ENCODE measurements around the gene TRIM24. TPM values are rescaled to one million over a fixed set of nuclear protein-coding genes. Genes with fewer than 3 reads are reported as not detected.
"Not testable (repeated sequence)": the region's sequence is repeated elsewhere in the genome, so short reads cannot be mapped to it uniquely, and the experiment has no call there.

The TRIM24 gene
- total and polyA plus RNA-seq, 8 donors, result 4.4 to 19.2 (median 12.4) TPM

DNA sequence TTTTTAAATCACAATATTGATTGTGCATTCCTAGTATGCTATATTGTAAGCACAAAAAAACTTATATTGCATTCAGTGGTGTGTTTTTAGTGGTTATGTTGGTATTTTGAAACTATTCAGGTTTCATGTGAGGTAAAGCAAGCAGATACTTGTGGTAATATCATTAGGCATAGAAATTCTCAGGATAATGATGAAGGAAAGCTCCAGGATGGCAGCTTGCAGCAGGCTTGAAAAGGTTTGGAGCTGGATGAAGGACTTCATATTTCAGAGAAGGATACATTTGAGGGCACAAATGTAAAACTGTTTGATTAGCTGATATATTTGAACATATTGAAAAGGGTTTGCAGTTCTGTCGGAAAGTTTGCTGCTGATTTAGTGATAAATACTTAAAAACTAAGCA is 17.5 kb downstream of the TRIM24 start:
- DNase-seq (no peak), FAIRE-seq (peak; percentile 34)
- 34 to 35% methylated on average over 1 of the region's 1 CpG for WGBS, 2 donors

GRCh38 chr7:138478499-138478908 is 18.4 kb downstream of the TRIM24 start:
- H3K4me3 ChIP-seq, result no peak overlapping the region
- peaks cover 18 to 38% (median 31%) of the 10 kb centered on the region in 3 donors for H3K4me1 ChIP-seq
- H3K36me3 ChIP-seq, result no peaks in the 10 kb centered on the region
- intact Hi-C loops (cut with DNase I), result no loop called here
- DNase-seq (no peak), FAIRE-seq (no peak), ATAC-seq (peak; percentile 72 to 87 (median 80))
- 50 to 55% methylated on average over 1 of the region's 1 CpG for whole genome bisulfite sequencing, 2 donors
- H3K9me3 ChIP-seq, result no peaks in the 10 kb centered on the region
- TF ChIP-seq, protein P1, sequence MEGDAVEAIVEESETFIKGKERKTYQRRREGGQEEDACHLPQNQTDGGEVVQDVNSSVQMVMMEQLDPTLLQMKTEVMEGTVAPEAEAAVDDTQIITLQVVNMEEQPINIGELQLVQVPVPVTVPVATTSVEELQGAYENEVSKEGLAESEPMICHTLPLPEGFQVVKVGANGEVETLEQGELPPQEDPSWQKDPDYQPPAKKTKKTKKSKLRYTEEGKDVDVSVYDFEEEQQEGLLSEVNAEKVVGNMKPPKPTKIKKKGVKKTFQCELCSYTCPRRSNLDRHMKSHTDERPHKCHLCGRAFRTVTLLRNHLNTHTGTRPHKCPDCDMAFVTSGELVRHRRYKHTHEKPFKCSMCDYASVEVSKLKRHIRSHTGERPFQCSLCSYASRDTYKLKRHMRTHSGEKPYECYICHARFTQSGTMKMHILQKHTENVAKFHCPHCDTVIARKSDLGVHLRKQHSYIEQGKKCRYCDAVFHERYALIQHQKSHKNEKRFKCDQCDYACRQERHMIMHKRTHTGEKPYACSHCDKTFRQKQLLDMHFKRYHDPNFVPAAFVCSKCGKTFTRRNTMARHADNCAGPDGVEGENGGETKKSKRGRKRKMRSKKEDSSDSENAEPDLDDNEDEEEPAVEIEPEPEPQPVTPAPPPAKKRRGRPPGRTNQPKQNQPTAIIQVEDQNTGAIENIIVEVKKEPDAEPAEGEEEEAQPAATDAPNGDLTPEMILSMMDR (IDR thresholded peaks at IDR 0.05), result no peak
- peak overlapping the region in 2 of 4 donors; percentile 40 to 55 for H3K27ac ChIP-seq
- H3K27me3 ChIP-seq, result no peaks in the 10 kb centered on the region

More for the DNA sequence above, 17.5 kb downstream of the TRIM24 start:
- no peak for ATAC-seq
- Histone ChIP-seq H3K36me3 (no peaks in the 10 kb centered on the region), H3K9me3 (no peaks in the 10 kb centered on the region), H3K27ac (peak overlapping the region in 2 of 4 donors; percentile 40 to 55), H3K4me1 (peaks cover 18 to 41% (median 40%) of the 10 kb centered on the region in 3 donors), H3K27me3 (no peaks in the 10 kb centered on the region), H3K4me3 (no peak overlapping the region)
- intact Hi-C loops (cut with DNase I), result no loop called here
- TF ChIP-seq, protein P1 (IDR thresholded peaks at IDR 0.05), result no peak

GRCh38 chr7:138480527-138480926 is 20.5 kb downstream of the TRIM24 start:
- intact Hi-C loops (cut with DNase I), result no loop called here
- no peak for DNase-seq
- FAIRE-seq, result no peak
- H3K9me3 ChIP-seq, result no peaks in the 10 kb centered on the region
- 72 to 77% methylated on average over 4 of the region's 4 CpGs for WGBS, 2 donors
- H3K36me3 ChIP-seq, result no peaks in the 10 kb centered on the region
- H3K4me3 ChIP-seq, result no peak overlapping the region
- no peaks in the 10 kb centered on the region for H3K27me3 ChIP-seq
- no peak for ATAC-seq
- no peak overlapping the region for H3K27ac ChIP-seq
- peaks cover 18 to 35% (median 30%) of the 10 kb centered on the region in 3 donors for H3K4me1 ChIP-seq
- TF ChIP-seq, protein P1 (IDR thresholded peaks at IDR 0.05), result no peak

DNA sequence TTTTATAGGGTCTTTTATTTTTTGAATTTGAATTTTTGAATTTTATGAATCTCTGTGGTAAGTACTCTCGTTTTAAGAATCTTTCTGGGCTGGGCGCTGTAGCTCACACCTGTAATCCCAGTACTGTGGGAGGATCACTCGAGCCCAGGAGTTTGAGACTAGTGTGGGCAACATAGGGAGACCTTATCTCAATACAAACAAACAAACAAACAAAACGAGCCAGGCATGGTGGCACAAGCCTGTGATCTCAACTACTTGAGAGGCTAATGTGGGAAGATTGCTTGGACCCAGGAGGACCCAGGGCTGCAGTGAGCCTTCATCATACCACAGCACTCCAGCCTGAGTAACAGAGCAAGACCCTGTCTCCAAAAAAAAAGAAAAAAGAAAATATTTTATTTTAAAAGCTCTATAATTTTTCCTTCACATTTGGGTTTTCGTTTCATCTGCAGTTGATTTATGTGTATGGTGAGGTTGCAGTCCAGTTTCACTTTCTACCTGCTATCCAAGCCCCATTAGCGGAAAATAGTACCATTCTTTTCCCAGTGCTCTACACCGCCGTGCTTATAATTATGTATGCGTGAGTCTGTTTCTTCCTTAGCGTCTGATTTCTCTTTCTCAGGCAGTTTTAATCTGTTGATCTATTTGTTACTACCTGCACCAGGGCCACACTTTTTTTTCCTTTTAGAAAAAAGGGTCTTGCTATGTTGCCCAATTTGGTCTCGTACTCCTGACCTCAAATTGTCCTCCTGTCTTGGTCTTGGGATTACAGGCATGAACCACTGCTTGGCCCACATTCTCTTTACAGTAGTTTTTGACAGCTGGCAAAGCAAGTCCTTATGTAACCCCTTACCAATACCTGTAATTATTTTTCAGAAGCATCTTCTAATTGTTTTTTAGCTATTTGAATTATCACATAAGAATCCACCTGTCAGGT is 21.7 kb downstream of the TRIM24 start:
- Histone ChIP-seq H3K36me3 (no peaks in the 10 kb centered on the region), H3K27ac (no peak overlapping the region), H3K9me3 (no peaks in the 10 kb centered on the region), H3K4me1 (peaks cover 16 to 26% (median 24%) of the 10 kb centered on the region in 3 donors), H3K27me3 (no peaks in the 10 kb centered on the region), H3K4me3 (no peak overlapping the region)
- WGBS, 2 donors, result 85% methylated on average over 11 of the region's 11 CpGs
- TF ChIP-seq, protein P1 (IDR thresholded peaks at IDR 0.05), result no peak
- no peak for ATAC-seq
- intact Hi-C loops (cut with DNase I), result no loop called here
- FAIRE-seq, result no peak
- DNase-seq, result no peak

DNA sequence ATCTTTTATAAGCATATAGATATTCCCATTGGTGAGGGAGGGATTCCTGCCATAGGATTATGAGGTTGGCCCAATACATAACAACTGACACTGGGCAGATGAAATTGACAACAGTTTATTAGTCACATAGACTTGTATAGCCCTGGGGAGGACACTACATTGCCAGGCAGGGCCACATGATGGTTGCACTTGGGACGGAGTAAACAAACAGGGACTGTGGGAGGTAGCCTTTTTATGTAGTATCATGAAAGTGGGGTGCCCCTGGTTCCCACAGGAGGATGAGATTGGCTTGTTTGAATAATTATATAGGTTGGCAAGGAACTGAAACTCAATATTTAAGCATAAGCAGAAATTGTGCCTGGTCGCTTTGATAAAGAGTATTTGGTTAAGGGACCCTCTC is 23.5 kb downstream of the TRIM24 start:
- TF ChIP-seq, protein P1 (IDR thresholded peaks at IDR 0.05), result no peak
- no peaks in the 10 kb centered on the region for H3K27me3 ChIP-seq
- no peaks in the 10 kb centered on the region for H3K9me3 ChIP-seq
- FAIRE-seq, result no peak
- 97 to 98% methylated on average over 2 of the region's 2 CpGs for WGBS, 2 donors
- H3K4me1 ChIP-seq, result peaks cover 0 to 7% (median 7%) of the 10 kb centered on the region in 3 donors
- no peak for ATAC-seq
- intact Hi-C loops (cut with DNase I), result no loop called here
- no peak overlapping the region for H3K27ac ChIP-seq
- no peaks in the 10 kb centered on the region for H3K36me3 ChIP-seq
- H3K4me3 ChIP-seq, result no peak overlapping the region
- DNase-seq, result no peak

- ATAC-seq; H3K4me3 ChIP-seq; H3K9me3 ChIP-seq; DNase-seq; H3K36me3 ChIP-seq; H3K27ac ChIP-seq; FAIRE-seq; H3K27me3 ChIP-seq; intact Hi-C loops (cut with DNase I); H3K4me1 ChIP-seq: not testable (repeated sequence)
- WGBS, 2 donors, result 91 to 100% methylated on average over 1 of the region's 1 CpG
These were observed 25.4 kb downstream of the TRIM24 start for GRCh38 chr7:138485508-138485907.

- H3K9me3 ChIP-seq; H3K27ac ChIP-seq; H3K4me1 ChIP-seq; DNase-seq; H3K36me3 ChIP-seq; ATAC-seq; H3K4me3 ChIP-seq; H3K27me3 ChIP-seq; FAIRE-seq; intact Hi-C loops (cut with DNase I): not testable (repeated sequence)
- WGBS, 2 donors, result 90 to 92% methylated on average over 6 of the region's 6 CpGs
These were observed 29.1 kb downstream of the TRIM24 start for GRCh38 chr7:138489139-138489538.
